ENCODE measurements around the gene GLTP.

DNA sequence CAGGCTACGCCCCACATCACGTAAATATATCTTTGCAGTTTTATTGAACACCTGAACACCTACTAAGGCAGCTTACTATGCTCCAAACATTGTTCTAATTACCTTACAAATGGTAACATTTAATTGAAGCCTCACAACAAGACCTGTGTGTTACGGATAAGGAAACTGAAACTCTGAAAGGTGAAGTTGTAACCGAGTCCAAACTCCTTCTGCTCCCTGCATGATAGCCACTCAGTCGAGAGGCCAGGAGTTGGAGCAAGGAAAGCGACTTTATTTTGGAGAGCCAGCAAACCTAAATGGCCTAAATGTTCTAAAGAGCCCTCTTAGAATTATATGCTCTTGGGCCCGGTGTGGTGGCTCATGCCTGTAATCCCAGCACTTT is 34.5 kb downstream of the GLTP start:
- TF ChIP-seq MAFK (IDR thresholded peaks at IDR 0.05; ENCODE audit: partially characterized antibody) (no peak), CTCF (IDR thresholded peaks at IDR 0.05) (no peak), PBX3 (IDR thresholded peaks at IDR 0.05) (no peak), MYC (IDR thresholded peaks at IDR 0.05; ENCODE audit: borderline replicate concordance, low read length) (no peak), FOXS1 (CRISPR knock-in tag; IDR thresholded peaks at IDR 0.05) (no peak), PHF8 (IDR thresholded peaks at IDR 0.05; ENCODE audit: borderline replicate concordance, low read depth) (no peak), POLR2A (IDR thresholded peaks at IDR 0.05; ENCODE audit: low read length) (no peak), MAX (IDR thresholded peaks at IDR 0.05) (no peak), RCOR1 (IDR thresholded peaks at IDR 0.05; ENCODE audit: low read depth, low read length) (no peak), CBX8 (IDR thresholded peaks at IDR 0.05) (no peak)
- TF ChIP-seq, protein P1, sequence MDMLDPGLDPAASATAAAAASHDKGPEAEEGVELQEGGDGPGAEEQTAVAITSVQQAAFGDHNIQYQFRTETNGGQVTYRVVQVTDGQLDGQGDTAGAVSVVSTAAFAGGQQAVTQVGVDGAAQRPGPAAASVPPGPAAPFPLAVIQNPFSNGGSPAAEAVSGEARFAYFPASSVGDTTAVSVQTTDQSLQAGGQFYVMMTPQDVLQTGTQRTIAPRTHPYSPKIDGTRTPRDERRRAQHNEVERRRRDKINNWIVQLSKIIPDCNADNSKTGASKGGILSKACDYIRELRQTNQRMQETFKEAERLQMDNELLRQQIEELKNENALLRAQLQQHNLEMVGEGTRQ (IDR thresholded peaks at IDR 0.05) = no peak
- TF ChIP-seq, protein P2, sequence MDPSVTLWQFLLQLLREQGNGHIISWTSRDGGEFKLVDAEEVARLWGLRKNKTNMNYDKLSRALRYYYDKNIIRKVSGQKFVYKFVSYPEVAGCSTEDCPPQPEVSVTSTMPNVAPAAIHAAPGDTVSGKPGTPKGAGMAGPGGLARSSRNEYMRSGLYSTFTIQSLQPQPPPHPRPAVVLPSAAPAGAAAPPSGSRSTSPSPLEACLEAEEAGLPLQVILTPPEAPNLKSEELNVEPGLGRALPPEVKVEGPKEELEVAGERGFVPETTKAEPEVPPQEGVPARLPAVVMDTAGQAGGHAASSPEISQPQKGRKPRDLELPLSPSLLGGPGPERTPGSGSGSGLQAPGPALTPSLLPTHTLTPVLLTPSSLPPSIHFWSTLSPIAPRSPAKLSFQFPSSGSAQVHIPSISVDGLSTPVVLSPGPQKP (IDR thresholded peaks at IDR 0.05; ENCODE audit: low read depth, low read length) = no peak
